ENCODE measurements around the gene SELENOI. TPM values are rescaled to one million over a fixed set of nuclear protein-coding genes. Genes with fewer than 3 reads are reported as not detected.

The SELENOI gene
- total RNA-seq, 1 donor = 11.6 TPM

DNA sequence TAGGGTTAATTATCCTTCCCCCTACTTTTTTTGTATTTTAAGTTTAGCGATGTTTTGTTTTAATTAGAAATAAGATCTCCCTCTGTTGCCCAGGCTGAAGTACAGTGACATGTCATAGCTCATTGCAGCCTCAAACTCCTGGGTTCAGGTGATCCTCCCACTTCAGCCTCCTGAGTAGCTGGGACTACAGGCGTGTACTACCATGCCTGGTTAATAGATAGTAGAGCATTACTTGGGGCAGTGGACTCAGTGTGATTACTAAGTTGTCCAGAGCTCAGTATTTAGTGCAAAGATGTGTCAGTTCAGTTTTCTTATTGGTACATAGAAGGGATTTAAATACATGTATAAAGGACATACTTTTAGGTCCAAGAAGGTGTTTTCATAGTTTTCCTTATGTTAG is 10.2 kb downstream of the SELENOI start:
- peak overlapping the region; percentile 21 for H3K27ac ChIP-seq (ENCODE audit: low read depth, low read length)

GRCh38 chr2:26356771-26357170 is 10.8 kb downstream of the SELENOI start:
- Histone ChIP-seq H3K36me3 (ENCODE audit: insufficient read depth, low read length) (no peaks in the 10 kb centered on the region), H2AFZ (ENCODE audit: low read length) (no peak overlapping the region), H3K4me2 (ENCODE audit: insufficient read depth, low read length) (no peak overlapping the region), H4K20me1 (ENCODE audit: insufficient read depth, low read length) (peaks cover 35% of the 10 kb centered on the region), H3K4me3 (ENCODE audit: insufficient read depth, low read length) (no peak overlapping the region), H3K9me3 (ENCODE audit: low read depth, low read length) (no peaks in the 10 kb centered on the region), H3K27ac (ENCODE audit: low read depth, low read length) (no peak overlapping the region), H3K79me2 (ENCODE audit: insufficient read depth, low read length) (peaks cover 92% of the 10 kb centered on the region), H3K4me1 (ENCODE audit: insufficient read depth, low read length) (peaks cover 23% of the 10 kb centered on the region), H3K27me3 (ENCODE audit: insufficient read depth, low read length) (no peaks in the 10 kb centered on the region)
- no peak for TF ChIP-seq CTCF (IDR thresholded peaks at IDR 0.05; ENCODE audit: extremely low read depth, low read depth, low read length)
- no peak for DNase-seq (ENCODE audit: insufficient read length, low spot score, missing footprints)

More for the DNA sequence above, 10.2 kb downstream of the SELENOI start:
- Histone ChIP-seq H3K79me2 (ENCODE audit: insufficient read depth, low read length) (peaks cover 92% of the 10 kb centered on the region), H2AFZ (ENCODE audit: low read length) (no peak overlapping the region), H3K9me3 (ENCODE audit: low read depth, low read length) (no peaks in the 10 kb centered on the region), H3K27me3 (ENCODE audit: insufficient read depth, low read length) (no peaks in the 10 kb centered on the region), H3K4me3 (ENCODE audit: insufficient read depth, low read length) (no peak overlapping the region), H3K36me3 (ENCODE audit: insufficient read depth, low read length) (no peaks in the 10 kb centered on the region), H4K20me1 (ENCODE audit: insufficient read depth, low read length) (peaks cover 32% of the 10 kb centered on the region), H3K4me2 (ENCODE audit: insufficient read depth, low read length) (peak overlapping the region; percentile 80), H3K4me1 (ENCODE audit: insufficient read depth, low read length) (peaks cover 23% of the 10 kb centered on the region)
- TF ChIP-seq CTCF (IDR thresholded peaks at IDR 0.05; ENCODE audit: extremely low read depth, low read depth, low read length) = no peak
- DNase-seq (ENCODE audit: insufficient read length, low spot score, missing footprints) = no peak

GRCh38 chr2:26359886-26360473 is 14.0 kb downstream of the SELENOI start:
- no peak for DNase-seq (ENCODE audit: insufficient read length, low spot score, missing footprints)
- no peak overlapping the region for H2AFZ ChIP-seq (ENCODE audit: low read length)
- no peaks in the 10 kb centered on the region for H3K9me3 ChIP-seq (ENCODE audit: low read depth, low read length)
- H3K36me3 ChIP-seq (ENCODE audit: insufficient read depth, low read length) = no peaks in the 10 kb centered on the region
- H3K27me3 ChIP-seq (ENCODE audit: insufficient read depth, low read length) = no peaks in the 10 kb centered on the region
- no peak overlapping the region for H3K27ac ChIP-seq (ENCODE audit: low read depth, low read length)
- no peak overlapping the region for H3K4me2 ChIP-seq (ENCODE audit: insufficient read depth, low read length)
- TF ChIP-seq CTCF (IDR thresholded peaks at IDR 0.05; ENCODE audit: extremely low read depth, low read depth, low read length) = no peak
- peaks cover 82% of the 10 kb centered on the region for H3K79me2 ChIP-seq (ENCODE audit: insufficient read depth, low read length)
- no peak overlapping the region for H3K4me3 ChIP-seq (ENCODE audit: insufficient read depth, low read length)
- peaks cover 57% of the 10 kb centered on the region for H4K20me1 ChIP-seq (ENCODE audit: insufficient read depth, low read length)
- peaks cover 25% of the 10 kb centered on the region for H3K4me1 ChIP-seq (ENCODE audit: insufficient read depth, low read length)

- H3K4me3 ChIP-seq (ENCODE audit: insufficient read depth, low read length) = no peak overlapping the region
- H3K36me3 ChIP-seq (ENCODE audit: insufficient read depth, low read length) = peaks cover 11% of the 10 kb centered on the region
- H3K27ac ChIP-seq (ENCODE audit: low read depth, low read length) = no peak overlapping the region
- peaks cover 11% of the 10 kb centered on the region for H3K4me1 ChIP-seq (ENCODE audit: insufficient read depth, low read length)
- peaks cover 56% of the 10 kb centered on the region for H4K20me1 ChIP-seq (ENCODE audit: insufficient read depth, low read length)
- peak; percentile 89 for DNase-seq (ENCODE audit: insufficient read length, low spot score, missing footprints)
- no peak for TF ChIP-seq CTCF (IDR thresholded peaks at IDR 0.05; ENCODE audit: extremely low read depth, low read depth, low read length)
- H3K27me3 ChIP-seq (ENCODE audit: insufficient read depth, low read length) = no peaks in the 10 kb centered on the region
- no peaks in the 10 kb centered on the region for H3K9me3 ChIP-seq (ENCODE audit: low read depth, low read length)
- H3K4me2 ChIP-seq (ENCODE audit: insufficient read depth, low read length) = no peak overlapping the region
- H3K79me2 ChIP-seq (ENCODE audit: insufficient read depth, low read length) = peaks cover 58% of the 10 kb centered on the region
- no peak overlapping the region for H2AFZ ChIP-seq (ENCODE audit: low read length)
These were observed 17.4 kb downstream of the SELENOI start for GRCh38 chr2:26363323-26363722.

Measured in osteoblast (primary cell).